SW 1271 (cell line): Measurements from ENCODE around the gene CSNK1A1.
"Not testable (repeated sequence)": the region's sequence is repeated elsewhere in the genome, so short reads cannot be mapped to it uniquely, and the experiment has no call there.

ENCODE experiments used
- DNase-seq, 2 experiments: peaks; one replicate each; lab custom pipeline; 2025; lab: John Stamatoyannopoulos, UW

The CSNK1A1 gene

GRCh38 chr5:149551227-149552037, at the start of gene CSNK1A1:
Gene CSNK1A1 (minus strand): TSS chr5:149551439. CDS start chr5:149550964, 475 bp downstream.
- peak; percentile 98 to 99 for DNase-seq

GRCh38 chr5:149600932-149601331, 49.7 kb upstream of the CSNK1A1 start:
- no peak for DNase-seq

GRCh38 chr5:149599375-149599774, 48.1 kb upstream of the CSNK1A1 start:
- DNase-seq = no peak

- DNase-seq = no peak
Measured at GRCh38 chr5:149598966-149599365, 47.7 kb upstream of the CSNK1A1 start.

GRCh38 chr5:149598234-149598633, 47.0 kb upstream of the CSNK1A1 start:
- DNase-seq = not testable (repeated sequence)

GRCh38 chr5:149597618-149598017, 46.4 kb upstream of the CSNK1A1 start:
- DNase-seq = no peak

- no peak for DNase-seq
Measured at GRCh38 chr5:149596712-149597111, 45.5 kb upstream of the CSNK1A1 start.

- DNase-seq = peak in 1 of 2 experiments; percentile 23
Measured at GRCh38 chr5:149595105-149595504, 43.9 kb upstream of the CSNK1A1 start.

- no peak for DNase-seq
Measured at GRCh38 chr5:149594206-149594895, 43.1 kb upstream of the CSNK1A1 start.

GRCh38 chr5:149593370-149593769, 42.1 kb upstream of the CSNK1A1 start:
- DNase-seq = no peak

GRCh38 chr5:149588936-149589335, 37.7 kb upstream of the CSNK1A1 start:
- DNase-seq = no peak

GRCh38 chr5:149586708-149587318, 35.6 kb upstream of the CSNK1A1 start:
- no peak for DNase-seq

- DNase-seq = no peak
Measured at GRCh38 chr5:149585910-149586309, 34.7 kb upstream of the CSNK1A1 start.

GRCh38 chr5:149584121-149584520, 32.9 kb upstream of the CSNK1A1 start:
- DNase-seq = no peak

GRCh38 chr5:149583394-149583793, 32.2 kb upstream of the CSNK1A1 start:
- no peak for DNase-seq

GRCh38 chr5:149581931-149582768, 30.9 kb upstream of the CSNK1A1 start:
- no peak for DNase-seq

GRCh38 chr5:149581192-149581861, 30.1 kb upstream of the CSNK1A1 start, which contains the start of gene ARHGEF37:
Gene ARHGEF37 (plus strand): TSS chr5:149581498. CDS start chr5:149597770, 16,272 bp downstream.
- DNase-seq = no peak

- no peak for DNase-seq
Measured at GRCh38 chr5:149580808-149581191, 29.6 kb upstream of the CSNK1A1 start.

- no peak for DNase-seq
Measured at GRCh38 chr5:149578896-149579295, 27.7 kb upstream of the CSNK1A1 start.

GRCh38 chr5:149576021-149576420, 24.8 kb upstream of the CSNK1A1 start:
- DNase-seq = no peak

- DNase-seq = no peak
Measured at GRCh38 chr5:149575131-149575530, 23.9 kb upstream of the CSNK1A1 start.
